ENCODE measurements around the gene FES.

The FES gene

DNA sequence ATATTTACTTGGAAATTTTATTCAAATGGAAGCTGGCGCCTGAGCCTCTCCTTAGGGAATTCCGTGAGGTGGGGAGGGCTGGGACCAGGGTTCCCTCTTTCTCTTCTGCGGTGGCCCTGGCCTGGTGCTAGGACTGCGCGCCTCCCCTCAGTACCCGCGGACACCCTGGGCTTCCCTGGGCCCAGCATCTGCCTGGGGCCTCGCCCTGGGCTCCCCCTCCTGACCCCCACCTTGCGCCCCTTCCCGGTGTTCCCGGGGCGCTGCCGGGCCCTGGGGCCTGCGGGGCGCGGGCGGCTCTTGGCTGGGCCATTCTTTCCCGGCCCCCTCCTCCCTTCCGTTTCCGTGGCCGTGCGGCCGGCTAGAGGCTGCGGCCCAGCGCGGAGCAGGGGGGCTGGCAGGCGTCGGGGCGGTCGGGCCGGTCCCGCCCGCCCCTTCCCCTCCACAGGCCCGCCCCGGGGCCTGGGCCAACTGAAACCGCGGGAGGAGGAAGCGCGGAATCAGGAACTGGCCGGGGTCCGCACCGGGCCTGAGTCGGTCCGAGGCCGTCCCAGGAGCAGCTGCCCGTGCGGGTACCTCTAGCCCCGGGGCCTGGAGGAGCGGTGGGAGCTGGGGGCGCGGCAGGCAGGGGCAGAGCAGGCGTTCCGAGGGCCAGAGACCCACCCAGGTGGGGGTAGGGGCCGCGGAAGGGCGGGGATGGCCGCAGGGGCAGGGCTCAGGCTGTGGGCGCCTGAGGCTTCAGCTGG lies at the start of gene FES:
TSS of gene FES (plus strand) at position 529 of the 743 bp plus-strand sequence. CDS start 542 bp downstream, outside the sequence.
- peak; percentile 39 for DNase-seq (ENCODE audit: low read depth)
- peak within 1 kb of the TSS; percentile 57 for H3K4me3 ChIP-seq (ENCODE audit: low read length)
- TF ChIP-seq, protein P1, sequence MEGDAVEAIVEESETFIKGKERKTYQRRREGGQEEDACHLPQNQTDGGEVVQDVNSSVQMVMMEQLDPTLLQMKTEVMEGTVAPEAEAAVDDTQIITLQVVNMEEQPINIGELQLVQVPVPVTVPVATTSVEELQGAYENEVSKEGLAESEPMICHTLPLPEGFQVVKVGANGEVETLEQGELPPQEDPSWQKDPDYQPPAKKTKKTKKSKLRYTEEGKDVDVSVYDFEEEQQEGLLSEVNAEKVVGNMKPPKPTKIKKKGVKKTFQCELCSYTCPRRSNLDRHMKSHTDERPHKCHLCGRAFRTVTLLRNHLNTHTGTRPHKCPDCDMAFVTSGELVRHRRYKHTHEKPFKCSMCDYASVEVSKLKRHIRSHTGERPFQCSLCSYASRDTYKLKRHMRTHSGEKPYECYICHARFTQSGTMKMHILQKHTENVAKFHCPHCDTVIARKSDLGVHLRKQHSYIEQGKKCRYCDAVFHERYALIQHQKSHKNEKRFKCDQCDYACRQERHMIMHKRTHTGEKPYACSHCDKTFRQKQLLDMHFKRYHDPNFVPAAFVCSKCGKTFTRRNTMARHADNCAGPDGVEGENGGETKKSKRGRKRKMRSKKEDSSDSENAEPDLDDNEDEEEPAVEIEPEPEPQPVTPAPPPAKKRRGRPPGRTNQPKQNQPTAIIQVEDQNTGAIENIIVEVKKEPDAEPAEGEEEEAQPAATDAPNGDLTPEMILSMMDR (conservative IDR thresholded peaks at IDR 0.05; ENCODE audit: low read length), result no peak

DNA sequence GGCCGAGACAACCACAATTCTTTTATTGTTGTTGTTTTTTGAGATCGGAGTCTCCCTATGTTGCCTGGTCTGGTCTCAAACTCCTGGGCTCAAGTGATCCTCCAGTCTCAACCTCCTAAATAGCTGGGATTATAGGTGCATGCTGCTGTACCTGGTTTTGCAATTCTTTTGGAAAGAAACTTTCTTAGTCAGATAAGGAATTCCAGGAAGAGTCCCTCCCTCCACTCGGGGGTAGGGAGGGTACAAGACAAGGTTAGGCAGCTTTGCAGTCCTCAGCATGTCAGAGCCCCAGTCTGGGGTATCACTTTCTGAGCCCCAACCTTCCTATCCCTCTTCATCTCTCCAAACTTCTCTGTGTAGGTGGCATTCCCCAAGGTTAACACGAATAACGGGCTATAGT lies 49.7 kb upstream of the FES start:
- TF ChIP-seq, protein P1 (conservative IDR thresholded peaks at IDR 0.05; ENCODE audit: low read length), result no peak
- no peak overlapping the region for H3K4me3 ChIP-seq (ENCODE audit: low read length)
- DNase-seq (ENCODE audit: low read depth), result no peak

DNA sequence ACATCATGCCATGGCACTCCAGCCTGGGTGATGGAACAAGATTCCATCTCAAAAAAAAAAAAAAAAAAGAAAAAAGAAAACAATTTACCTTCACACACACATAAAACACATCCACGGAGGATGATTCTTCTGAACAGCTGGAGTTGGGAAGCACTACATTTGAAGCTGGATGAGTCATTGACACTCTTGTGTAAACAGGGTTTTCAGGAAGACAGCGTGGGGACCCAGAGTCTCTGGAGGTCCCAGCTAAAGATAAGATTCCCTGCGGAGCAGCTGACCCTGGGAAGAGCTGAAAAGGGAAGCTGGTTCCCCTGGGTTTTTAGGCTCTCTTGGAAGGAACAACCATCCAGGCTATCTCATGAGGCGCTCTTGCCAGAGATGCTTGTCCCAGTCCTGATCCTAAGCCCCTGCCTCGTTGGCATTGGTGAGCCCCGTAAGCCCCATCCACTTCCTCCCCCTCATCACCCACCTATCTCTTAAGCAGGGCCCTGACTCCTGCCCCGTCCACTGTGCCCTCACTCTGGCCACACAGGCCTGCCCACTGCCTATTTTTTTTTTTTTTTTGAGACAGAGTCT lies 47.9 kb upstream of the FES start:
- TF ChIP-seq, protein P1 (conservative IDR thresholded peaks at IDR 0.05; ENCODE audit: low read length), result no peak
- peak; percentile 48 for DNase-seq (ENCODE audit: low read depth)
- H3K4me3 ChIP-seq (ENCODE audit: low read length), result no peak overlapping the region

DNA sequence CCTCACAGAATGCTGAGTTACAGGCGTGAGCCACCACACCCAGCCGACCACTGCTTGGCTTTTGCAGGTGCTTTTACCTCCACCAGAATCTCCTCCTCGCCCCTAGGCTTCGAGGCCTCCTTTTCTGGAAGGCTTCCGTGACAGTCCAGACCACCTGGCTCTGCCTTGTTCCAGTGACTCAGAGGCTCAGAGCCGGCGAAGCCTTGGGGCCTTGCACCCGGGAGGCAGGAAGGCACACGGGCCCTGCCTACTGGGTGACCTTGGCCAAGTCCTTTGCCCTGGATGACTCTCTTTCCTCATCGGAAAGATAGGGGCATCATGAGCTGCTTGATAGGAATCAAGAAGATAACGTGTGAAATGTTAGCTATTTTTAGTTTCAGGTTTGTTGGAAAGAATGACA lies 47.2 kb upstream of the FES start:
- TF ChIP-seq, protein P1 (conservative IDR thresholded peaks at IDR 0.05; ENCODE audit: low read length), result no peak
- no peak overlapping the region for H3K4me3 ChIP-seq (ENCODE audit: low read length)
- no peak for DNase-seq (ENCODE audit: low read depth)

DNA sequence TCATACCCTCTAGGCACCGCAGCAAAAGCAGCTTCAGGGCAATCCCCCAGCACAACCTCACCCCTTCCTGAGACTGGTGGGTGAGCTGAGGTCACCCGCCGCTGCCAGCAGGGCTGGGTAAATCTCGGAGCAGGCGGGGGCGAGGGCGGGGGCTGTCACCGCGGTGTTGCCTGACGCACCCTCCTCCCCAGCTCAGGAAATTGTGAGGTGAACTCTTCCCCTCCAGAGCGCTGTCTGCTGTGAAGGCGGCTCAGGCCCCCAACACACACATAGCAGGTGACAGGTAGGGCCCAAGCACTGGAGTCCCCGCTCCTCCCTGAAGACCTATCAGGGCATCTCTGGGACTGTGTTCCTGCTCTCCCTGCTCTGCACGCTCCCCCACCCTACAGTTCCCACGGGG lies 46.2 kb upstream of the FES start:
- TF ChIP-seq, protein P1 (conservative IDR thresholded peaks at IDR 0.05; ENCODE audit: low read length), result no peak

DNA sequence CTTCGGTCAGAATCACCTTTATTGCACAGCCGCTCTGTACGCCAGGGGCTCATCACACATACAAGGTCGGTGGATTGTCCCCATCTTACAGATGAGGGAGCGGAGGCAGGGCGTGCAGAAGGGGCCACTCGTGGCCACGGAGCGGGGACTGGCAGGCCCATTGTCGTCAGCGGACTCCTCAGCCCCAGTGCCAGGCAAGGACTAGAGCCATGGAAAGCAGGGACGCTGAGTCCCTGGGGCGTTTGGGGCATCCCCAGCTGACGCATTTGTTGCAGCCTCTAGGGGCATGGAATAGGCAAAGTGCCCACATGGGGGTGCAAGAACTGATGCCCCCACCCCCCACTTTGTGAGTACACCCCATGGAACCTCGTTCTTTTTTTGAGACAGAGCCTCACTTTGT lies 45.8 kb upstream of the FES start:
- no peak for DNase-seq (ENCODE audit: low read depth)
- TF ChIP-seq, protein P1 (conservative IDR thresholded peaks at IDR 0.05; ENCODE audit: low read length), result no peak
- no peak overlapping the region for H3K4me3 ChIP-seq (ENCODE audit: low read length)

More for the DNA sequence above, 46.2 kb upstream of the FES start:
- no peak for DNase-seq (ENCODE audit: low read depth)
- no peak overlapping the region for H3K4me3 ChIP-seq (ENCODE audit: low read length)
